Measurements from ENCODE around the gene NLK. TPM values are rescaled to one million over a fixed set of nuclear protein-coding genes. Genes with fewer than 3 reads are reported as not detected.

The NLK gene
- total and polyA plus RNA-seq, 7 donors = 4.0 to 13.0 (median 8.1) TPM

GRCh38 chr17:28174352-28175046 is 132.0 kb downstream of the NLK start:
- 85 to 93% (median 87%) methylated on average over 5 of the region's 5 CpGs for WGBS, 3 donors
- Histone ChIP-seq H3K9me3 (no peaks in the 10 kb centered on the region), H3K27ac (no peak overlapping the region), H3K4me3 (no peak overlapping the region), H3K4me1 (no peaks in the 10 kb centered on the region), H3K27me3 (ENCODE audit: insufficient read depth in 3 of 3, low read length in 2 of 3) (no peaks in the 10 kb centered on the region), H3K36me3 (ENCODE audit: insufficient read depth in 1 of 2, low read depth in 1 of 2) (peaks cover 2 to 41% of the 10 kb centered on the region in 2 donors)
- no peak for ATAC-seq
- intact Hi-C loops (cut with DNase I) = no loop called here
- no peak for TF ChIP-seq CTCF (IDR thresholded peaks at IDR 0.05)
- DNase-seq = no peak

- peaks cover 0 to 39% of the 10 kb centered on the region in 2 donors for H3K36me3 ChIP-seq (ENCODE audit: insufficient read depth in 1 of 2, low read depth in 1 of 2)
- H3K4me1 ChIP-seq = no peaks in the 10 kb centered on the region
- no peaks in the 10 kb centered on the region for H3K9me3 ChIP-seq
- H3K4me3 ChIP-seq = no peak overlapping the region
- intact Hi-C loops (cut with DNase I) = no loop called here
- ATAC-seq (no peak), DNase-seq (no peak)
- no peak for TF ChIP-seq CTCF (IDR thresholded peaks at IDR 0.05)
- no peaks in the 10 kb centered on the region for H3K27me3 ChIP-seq (ENCODE audit: insufficient read depth in 3 of 3, low read length in 2 of 3)
- 92 to 95% (median 93%) methylated on average over 2 of the region's 2 CpGs for WGBS, 3 donors
- H3K27ac ChIP-seq = no peak overlapping the region
Observed at GRCh38 chr17:28177351-28177750, 134.9 kb downstream of the NLK start.

- 94% methylated on average over 3 of the region's 3 CpGs for WGBS, 3 donors
- TF ChIP-seq CTCF (IDR thresholded peaks at IDR 0.05) = no peak
- Histone ChIP-seq H3K4me3 (no peak overlapping the region), H3K27me3 (ENCODE audit: insufficient read depth in 3 of 3, low read length in 2 of 3) (no peaks in the 10 kb centered on the region), H3K4me1 (no peaks in the 10 kb centered on the region), H3K36me3 (ENCODE audit: insufficient read depth in 1 of 2, low read depth in 1 of 2) (peaks cover 0 to 24% of the 10 kb centered on the region in 2 donors), H3K27ac (no peak overlapping the region), H3K9me3 (no peaks in the 10 kb centered on the region)
- intact Hi-C loops (cut with DNase I) = no loop called here
- DNase-seq (no peak), ATAC-seq (no peak)
Observed at GRCh38 chr17:28178800-28179199, 136.3 kb downstream of the NLK start.

- Histone ChIP-seq H3K4me1 (no peaks in the 10 kb centered on the region), H3K27me3 (ENCODE audit: insufficient read depth in 3 of 3, low read length in 2 of 3) (no peaks in the 10 kb centered on the region), H3K27ac (no peak overlapping the region), H3K9me3 (no peaks in the 10 kb centered on the region), H3K36me3 (ENCODE audit: insufficient read depth in 1 of 2, low read depth in 1 of 2) (peaks cover 0 to 15% of the 10 kb centered on the region in 2 donors), H3K4me3 (no peak overlapping the region)
- DNase-seq = no peak
- intact Hi-C loops (cut with DNase I) = no loop called here
- 63 to 83% (median 64%) methylated on average over 1 of the region's 1 CpG for WGBS, 3 donors
- TF ChIP-seq CTCF (IDR thresholded peaks at IDR 0.05) = no peak
- no peak for ATAC-seq
Observed at GRCh38 chr17:28180449-28180848, 138.0 kb downstream of the NLK start.

GRCh38 chr17:28181568-28181967 is 139.1 kb downstream of the NLK start:
- intact Hi-C loops (cut with DNase I) = no loop called here
- H3K9me3 ChIP-seq = no peaks in the 10 kb centered on the region
- H3K4me1 ChIP-seq = no peaks in the 10 kb centered on the region
- H3K27ac ChIP-seq = no peak overlapping the region
- peaks cover 0 to 23% of the 10 kb centered on the region in 2 donors for H3K36me3 ChIP-seq (ENCODE audit: insufficient read depth in 1 of 2, low read depth in 1 of 2)
- no peak for TF ChIP-seq CTCF (IDR thresholded peaks at IDR 0.05)
- H3K4me3 ChIP-seq = no peak overlapping the region
- ATAC-seq = no peak
- no peak for DNase-seq
- H3K27me3 ChIP-seq (ENCODE audit: insufficient read depth in 3 of 3, low read length in 2 of 3) = no peaks in the 10 kb centered on the region
- WGBS, 3 donors = 94 to 98% (median 97%) methylated on average over 9 of the region's 9 CpGs
